ENCODE results near the gene TMEM250. TPM values are rescaled to one million over a fixed set of nuclear protein-coding genes. Genes with fewer than 3 reads are reported as not detected.
A peak's percentile ranks its signal among the peaks of the same experiment; 100 is the strongest.

TMEM250 gene
- total and polyA plus RNA-seq, 4 donors: 14.9 to 25.1 (median 20.5) TPM

GRCh38 chr9:136110082-136111061 is 8.3 kb downstream of the TMEM250 start:
- Histone ChIP-seq H3K27me3 (ENCODE audit: control insufficient read depth in 1 of 2, insufficient read depth in 2 of 2, low read length in 1 of 2) (no peaks in the 10 kb centered on the region), H3K4me3 (ENCODE audit: low read length in 2 of 2) (no peak overlapping the region), H3K4me1 (ENCODE audit: control insufficient read depth in 1 of 2, insufficient read depth in 2 of 2, low read length in 2 of 2) (no peaks in the 10 kb centered on the region), H3K27ac (ENCODE audit: low read depth in 1 of 2, low read length in 2 of 2) (no peak overlapping the region), H3K36me3 (ENCODE audit: control insufficient read depth in 1 of 2, insufficient read depth in 2 of 2, low read length in 1 of 2) (no peaks in the 10 kb centered on the region), H3K9me3 (ENCODE audit: control insufficient read depth, low read length) (no peaks in the 10 kb centered on the region)
- intact Hi-C loops (cut with DNase I): loop anchor here in 1 of 2 donors (10.0 kb wide), 1 partner anchor 56 kb away; no protein-coding TSS in a partner anchor
- WGBS, 2 donors: 31 to 36% methylated on average over 42 of the region's 42 CpGs
- ATAC-seq (ENCODE audit: low FRiP score) (peak; percentile 11), DNase-seq (no peak)

GRCh38 chr9:136109351-136110081 is 9.2 kb downstream of the TMEM250 start:
- WGBS, 2 donors: 1 to 2% methylated on average over 47 to 48 of the region's 48 CpGs
- ATAC-seq (ENCODE audit: low FRiP score) (peak; percentile 92), DNase-seq (peak; percentile 96 to 97)
- Histone ChIP-seq H3K9me3 (ENCODE audit: control insufficient read depth, low read length) (no peaks in the 10 kb centered on the region), H3K36me3 (ENCODE audit: control insufficient read depth in 1 of 2, insufficient read depth in 2 of 2, low read length in 1 of 2) (no peaks in the 10 kb centered on the region), H3K27me3 (ENCODE audit: control insufficient read depth in 1 of 2, insufficient read depth in 2 of 2, low read length in 1 of 2) (no peaks in the 10 kb centered on the region), H3K27ac (ENCODE audit: low read depth in 1 of 2, low read length in 2 of 2) (peak overlapping the region in 1 of 2 donors; percentile 34), H3K4me3 (ENCODE audit: low read length in 2 of 2) (no peak overlapping the region), H3K4me1 (ENCODE audit: control insufficient read depth in 1 of 2, insufficient read depth in 2 of 2, low read length in 2 of 2) (no peaks in the 10 kb centered on the region)
- intact Hi-C loops (cut with DNase I): loop anchor here (1.0 to 10.0 kb wide), 3 partner anchors 15 to 55 kb away; partner anchors contain the start of gene NACC2 (in 1 of the 2)

DNA sequence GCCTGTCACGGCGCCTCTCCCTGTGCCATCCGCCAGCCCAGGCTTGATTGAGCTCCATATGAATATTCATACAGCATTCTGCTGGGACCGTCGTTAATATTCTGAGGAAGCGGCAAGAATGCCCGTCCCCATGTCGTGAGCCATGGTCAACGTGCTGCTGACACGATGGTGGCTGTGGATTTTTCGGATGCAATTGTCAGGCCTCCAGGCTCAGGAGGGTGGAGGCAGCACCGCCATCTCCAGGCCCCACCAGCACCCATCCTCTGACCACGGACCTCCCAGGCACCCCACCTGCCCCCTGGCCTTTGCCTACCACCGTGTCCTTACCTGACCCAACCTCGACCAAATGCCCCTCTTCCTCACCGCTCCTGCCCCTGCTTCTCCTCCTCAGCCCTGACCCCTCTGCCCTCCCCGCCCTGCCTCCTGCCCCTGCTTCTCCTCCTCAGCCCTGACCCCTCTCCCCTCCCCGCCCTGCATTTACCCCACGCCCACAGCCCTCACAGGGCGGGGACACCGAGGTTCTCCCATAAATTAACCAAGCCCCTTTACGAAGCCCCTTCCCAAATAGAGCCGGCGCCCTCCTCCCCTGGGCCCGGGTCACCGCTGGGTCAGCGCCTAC is 9.9 kb downstream of the TMEM250 start:
- H3K36me3 ChIP-seq (ENCODE audit: control insufficient read depth in 1 of 2, insufficient read depth in 2 of 2, low read length in 1 of 2): no peaks in the 10 kb centered on the region
- no peak for ATAC-seq (ENCODE audit: low FRiP score)
- intact Hi-C loops (cut with DNase I): loop anchor here in 1 of 2 donors (1.0 to 2.0 kb wide), 2 partner anchors 14 to 18 kb away; partner anchors contain the start of gene NACC2
- no peak overlapping the region for H3K27ac ChIP-seq (ENCODE audit: low read depth in 1 of 2, low read length in 2 of 2)
- no peaks in the 10 kb centered on the region for H3K4me1 ChIP-seq (ENCODE audit: control insufficient read depth in 1 of 2, insufficient read depth in 2 of 2, low read length in 2 of 2)
- DNase-seq: no peak
- H3K9me3 ChIP-seq (ENCODE audit: control insufficient read depth, low read length): no peaks in the 10 kb centered on the region
- 84 to 87% methylated on average over 27 of the region's 27 CpGs for WGBS, 2 donors
- no peak overlapping the region for H3K4me3 ChIP-seq (ENCODE audit: low read length in 2 of 2)
- H3K27me3 ChIP-seq (ENCODE audit: control insufficient read depth in 1 of 2, insufficient read depth in 2 of 2, low read length in 1 of 2): no peaks in the 10 kb centered on the region

GRCh38 chr9:136107953-136108647 is 10.6 kb downstream of the TMEM250 start:
- Histone ChIP-seq H3K27ac (ENCODE audit: low read depth in 1 of 2, low read length in 2 of 2) (no peak overlapping the region), H3K4me3 (ENCODE audit: low read length in 2 of 2) (no peak overlapping the region), H3K4me1 (ENCODE audit: control insufficient read depth in 1 of 2, insufficient read depth in 2 of 2, low read length in 2 of 2) (no peaks in the 10 kb centered on the region), H3K36me3 (ENCODE audit: control insufficient read depth in 1 of 2, insufficient read depth in 2 of 2, low read length in 1 of 2) (no peaks in the 10 kb centered on the region), H3K9me3 (ENCODE audit: control insufficient read depth, low read length) (no peaks in the 10 kb centered on the region), H3K27me3 (ENCODE audit: control insufficient read depth in 1 of 2, insufficient read depth in 2 of 2, low read length in 1 of 2) (no peaks in the 10 kb centered on the region)
- intact Hi-C loops (cut with DNase I): loop anchor here in 1 of 2 donors (2.0 kb wide), 1 partner anchor 13 kb away; the partner anchor contains the start of gene NACC2
- DNase-seq: no peak
- 92 to 98% methylated on average over 24 to 29 of the region's 29 CpGs for WGBS, 2 donors
- ATAC-seq (ENCODE audit: low FRiP score): no peak

GRCh38 chr9:136107155-136107952 is 11.3 kb downstream of the TMEM250 start:
- H3K27me3 ChIP-seq (ENCODE audit: control insufficient read depth in 1 of 2, insufficient read depth in 2 of 2, low read length in 1 of 2): no peaks in the 10 kb centered on the region
- no peak overlapping the region for H3K27ac ChIP-seq (ENCODE audit: low read depth in 1 of 2, low read length in 2 of 2)
- no peaks in the 10 kb centered on the region for H3K4me1 ChIP-seq (ENCODE audit: control insufficient read depth in 1 of 2, insufficient read depth in 2 of 2, low read length in 2 of 2)
- H3K9me3 ChIP-seq (ENCODE audit: control insufficient read depth, low read length): no peaks in the 10 kb centered on the region
- intact Hi-C loops (cut with DNase I): no loop called here
- DNase-seq (no peak), ATAC-seq (ENCODE audit: low FRiP score) (no peak)
- no peak overlapping the region for H3K4me3 ChIP-seq (ENCODE audit: low read length in 2 of 2)
- 85 to 86% methylated on average over 29 of the region's 29 CpGs for WGBS, 2 donors
- H3K36me3 ChIP-seq (ENCODE audit: control insufficient read depth in 1 of 2, insufficient read depth in 2 of 2, low read length in 1 of 2): no peaks in the 10 kb centered on the region

GRCh38 chr9:136105398-136106135 is 13.1 kb downstream of the TMEM250 start:
- WGBS, 2 donors: 31 to 35% methylated on average over 17 of the region's 17 CpGs
- intact Hi-C loops (cut with DNase I): no loop called here

GRCh38 chr9:136104916-136105315 is 13.8 kb downstream of the TMEM250 start:
- no peak for ATAC-seq (ENCODE audit: low FRiP score)
- Histone ChIP-seq H3K27me3 (ENCODE audit: control insufficient read depth in 1 of 2, insufficient read depth in 2 of 2, low read length in 1 of 2) (no peaks in the 10 kb centered on the region), H3K4me1 (ENCODE audit: control insufficient read depth in 1 of 2, insufficient read depth in 2 of 2, low read length in 2 of 2) (no peaks in the 10 kb centered on the region), H3K4me3 (ENCODE audit: low read length in 2 of 2) (no peak overlapping the region), H3K9me3 (ENCODE audit: control insufficient read depth, low read length) (no peaks in the 10 kb centered on the region), H3K36me3 (ENCODE audit: control insufficient read depth in 1 of 2, insufficient read depth in 2 of 2, low read length in 1 of 2) (no peaks in the 10 kb centered on the region), H3K27ac (ENCODE audit: low read depth in 1 of 2, low read length in 2 of 2) (no peak overlapping the region)
- DNase-seq: no peak
- 80 to 85% methylated on average over 6 of the region's 6 CpGs for WGBS, 2 donors
- intact Hi-C loops (cut with DNase I): no loop called here

More at GRCh38 chr9:136105398-136106135, 13.1 kb downstream of the TMEM250 start:
- Histone ChIP-seq H3K27me3 (ENCODE audit: control insufficient read depth in 1 of 2, insufficient read depth in 2 of 2, low read length in 1 of 2) (no peaks in the 10 kb centered on the region), H3K4me3 (ENCODE audit: low read length in 2 of 2) (no peak overlapping the region), H3K4me1 (ENCODE audit: control insufficient read depth in 1 of 2, insufficient read depth in 2 of 2, low read length in 2 of 2) (no peaks in the 10 kb centered on the region), H3K27ac (ENCODE audit: low read depth in 1 of 2, low read length in 2 of 2) (no peak overlapping the region), H3K9me3 (ENCODE audit: control insufficient read depth, low read length) (no peaks in the 10 kb centered on the region), H3K36me3 (ENCODE audit: control insufficient read depth in 1 of 2, insufficient read depth in 2 of 2, low read length in 1 of 2) (no peaks in the 10 kb centered on the region)
- DNase-seq: no peak
- no peak for ATAC-seq (ENCODE audit: low FRiP score)
